Sigmoid colon (tissue), 3 donors: ENCODE measurements around the gene BHLHA15.

Experiments used
- CTCF ChIP-seq, 4 experiments: fragments of 450-650 bp in 3 of 4; fragments of 200-600 bp in 1 of 4; IDR thresholded peaks; one replicate each; pipeline ENCODE4 v1.5.1; 2016 to 2019; ENCODE audit warnings: antibody characterized with exemption in 4 of 4, mild to moderate bottlenecking in 3 of 4, moderate library complexity in 2 of 4
- POLR2A ChIP-seq, 2 donors: fragments of 450-650 bp; IDR thresholded peaks; one replicate each; pipeline ENCODE4 v1.6.1; 2016; ENCODE audit warnings: antibody characterized with exemption in 2 of 2, mild to moderate bottlenecking in 2 of 2, moderate library complexity in 2 of 2

DNA sequence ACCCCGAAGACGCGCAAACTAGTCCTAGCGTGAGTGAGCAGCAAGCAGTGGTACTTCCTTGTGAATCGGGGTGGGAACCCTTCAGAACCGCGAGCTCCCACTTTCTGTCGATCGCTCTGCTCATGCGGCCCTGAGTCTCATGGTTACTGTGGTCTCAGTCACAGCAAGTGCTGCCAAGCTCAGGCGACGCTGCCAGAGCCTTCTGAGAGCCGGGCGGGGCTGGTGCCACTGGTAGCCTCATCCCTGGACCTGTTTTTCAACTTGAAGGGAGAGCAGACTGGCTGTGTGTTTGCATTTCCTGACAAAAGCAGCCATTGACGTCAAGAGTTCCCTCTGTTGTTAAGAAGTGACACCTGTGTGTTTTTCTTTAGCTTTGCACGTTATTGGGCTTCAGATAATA is 32.9 kb upstream of the BHLHA15 start:
- no peak for TF ChIP-seq CTCF (IDR thresholded peaks at IDR 0.05)
- no peak for TF ChIP-seq POLR2A (IDR thresholded peaks at IDR 0.05)
